ENCODE results near the gene PRDX2. TPM values are rescaled to one million over a fixed set of nuclear protein-coding genes. Genes with fewer than 3 reads are reported as not detected.

The PRDX2 gene
- total and polyA plus RNA-seq, 10 of the 15 experiments (the other 5 are each of a cell fraction or from before 2014, with no cell fraction given), result 93.0 to 812 (median 344) TPM

GRCh38 chr19:12792051-12792852 lies 9.3 kb downstream of the PRDX2 start (continued):
- TF ChIP-seq JUNB (IDR thresholded peaks at IDR 0.05) (no peak), PRDM15 (CRISPR knock-in tag; IDR thresholded peaks at IDR 0.05) (no peak), IKZF2 (IDR thresholded peaks at IDR 0.05) (no peak), LARP7 (IDR thresholded peaks at IDR 0.05) (peak; percentile 91), SREBF2 (IDR thresholded peaks at IDR 0.05; ENCODE audit: low read length) (no peak), SPI1 (IDR thresholded peaks at IDR 0.05; ENCODE audit: borderline replicate concordance, insufficient read depth, low read depth, low read length) (peak; percentile 40; the same call in 1 of the 2 replicates), CEBPB (IDR thresholded peaks at IDR 0.05; ENCODE audit: borderline replicate concordance in 1 of 2, low read depth in 2 of 2, low read length in 2 of 2) (no peak), HDAC6 (IDR thresholded peaks at IDR 0.05; ENCODE audit: unreplicated experiment) (no peak), ZSCAN29 (IDR thresholded peaks at IDR 0.05) (peak; percentile 48; the same call in 1 of the 2 replicates), IKZF1 (conservative IDR thresholded peaks at IDR 0.05) (peak; percentile 50; the same call in 1 of the 2 replicates), SIN3A (IDR thresholded peaks at IDR 0.05; ENCODE audit: low read depth, low read length) (peak; percentile 72; the same call in 1 of the 2 replicates), PAX8 (IDR thresholded peaks at IDR 0.05) (no peak), REST (IDR thresholded peaks at IDR 0.05; ENCODE audit: low read depth, low read length) (no peak), RELB (IDR thresholded peaks at IDR 0.05; ENCODE audit: low read depth) (no peak), NFXL1 (IDR thresholded peaks at IDR 0.05; ENCODE audit: borderline replicate concordance) (no peak), ZBTB4 (CRISPR knock-in tag; IDR thresholded peaks at IDR 0.05) (no peak), NR2C1 (IDR thresholded peaks at IDR 0.05) (peak; percentile 80), NR2F1 (conservative IDR thresholded peaks at IDR 0.05) (peak; percentile 96)

Data from GM12878 (cell line).